OCI-LY3 (cell line): ENCODE data around the gene TUBB2A.
"Not testable (repeated sequence)": the region's sequence is repeated elsewhere in the genome, so short reads cannot be mapped to it uniquely, and the experiment has no call there.

ENCODE experiments used
- H2AFZ ChIP-seq: fragments of 200-600, 300-600 bp; shearing (Covaris generic); 2 replicates; pipeline ENCODE4 v1.6.0; 2014; ENCODE audit warnings: antibody characterized with exemption, low read depth, low read length
- H3K27ac ChIP-seq: fragments of 200-600, 300-600 bp; sonication (generic); 2 replicates; pipeline ENCODE4 v1.5.1; 2014; ENCODE audit warnings: mild to moderate bottlenecking, low read length, moderate library complexity, mixed read lengths
- H3K27me3 ChIP-seq: fragments of 200-600, 300-600 bp; sonication (generic); 2 replicates; pipeline ENCODE4 v1.6.1; 2014; ENCODE audit warnings: low read depth, low read length, mixed read lengths
- H3K36me3 ChIP-seq: fragments of 200-600, 300-600 bp; sonication (generic); replicated peaks from 2 replicates; pipeline ENCODE3; 2014; ENCODE audit warnings: low read depth, low read length, mixed read lengths
- H3K4me1 ChIP-seq: fragments of 300-600, 200-600 bp; sonication (generic); 2 replicates; pipeline ENCODE4 v1.6.1; 2014; ENCODE audit warnings: low read length, mixed read lengths
- H3K4me2 ChIP-seq: fragments of 200-600, 300-600 bp; sonication (generic); 2 replicates; pipeline ENCODE4 v1.6.1; 2014; ENCODE audit warnings: low read length, mixed read lengths
- H3K4me3 ChIP-seq: fragments of 300-600, 200-600 bp; sonication (generic); 2 replicates; pipeline ENCODE4 v1.5.1; 2014; ENCODE audit warnings: antibody characterized with exemption, mild to moderate bottlenecking, low read length, moderate library complexity
- H3K79me2 ChIP-seq: fragments of 300-600, 200-600 bp; shearing (Covaris generic); 2 replicates; pipeline ENCODE4 v1.6.1; 2014; ENCODE audit warnings: mild to moderate bottlenecking, low read length, mixed read lengths
- H3K9ac ChIP-seq: fragments of 300-600, 200-600 bp; shearing (Covaris generic); 2 replicates; pipeline ENCODE4 v1.6.0; 2014; ENCODE audit warnings: mild to moderate bottlenecking, low read length, moderate library complexity
- H3K9me3 ChIP-seq: fragments of 200-600, 300-600 bp; shearing (Covaris generic); 2 replicates; pipeline ENCODE4 v1.6.1; 2014; ENCODE audit warnings: low read length, mixed read lengths; ENCODE audit not compliant: insufficient read depth
- H4K20me1 ChIP-seq: fragments of 200-600, 300-600 bp; sonication (generic); 2 replicates; pipeline ENCODE4 v1.6.1; 2016; ENCODE audit warnings: low read length, mixed read lengths; ENCODE audit not compliant: insufficient read depth
- EZH2phosphoT487 ChIP-seq: fragments of 200-600 bp; shearing (Covaris generic); IDR thresholded peaks from 2 replicates; pipeline ENCODE4 v1.6.1; 2018; ENCODE audit warnings: antibody characterized with exemption, mixed run types, low read depth
- TF ChIP-seq, protein P1 (sequence below): fragments of 200-600, 300-600 bp; sonication (generic); IDR thresholded peaks from 2 replicates; pipeline ENCODE4 v1.5.1; 2014; ENCODE audit warnings: antibody characterized with exemption, low read length, low read depth

Gene TUBB2A

GRCh38 chr6:3166535-3167225 lies 9.3 kb upstream of the TUBB2A start:
- H2AFZ ChIP-seq, H3K4me3 ChIP-seq, H3K79me2 ChIP-seq, H3K27me3 ChIP-seq, H3K9me3 ChIP-seq, H3K36me3 ChIP-seq, H3K9ac ChIP-seq, H3K4me2 ChIP-seq, H3K4me1 ChIP-seq, H3K27ac ChIP-seq, H4K20me1 ChIP-seq: not testable (repeated sequence)

DNA sequence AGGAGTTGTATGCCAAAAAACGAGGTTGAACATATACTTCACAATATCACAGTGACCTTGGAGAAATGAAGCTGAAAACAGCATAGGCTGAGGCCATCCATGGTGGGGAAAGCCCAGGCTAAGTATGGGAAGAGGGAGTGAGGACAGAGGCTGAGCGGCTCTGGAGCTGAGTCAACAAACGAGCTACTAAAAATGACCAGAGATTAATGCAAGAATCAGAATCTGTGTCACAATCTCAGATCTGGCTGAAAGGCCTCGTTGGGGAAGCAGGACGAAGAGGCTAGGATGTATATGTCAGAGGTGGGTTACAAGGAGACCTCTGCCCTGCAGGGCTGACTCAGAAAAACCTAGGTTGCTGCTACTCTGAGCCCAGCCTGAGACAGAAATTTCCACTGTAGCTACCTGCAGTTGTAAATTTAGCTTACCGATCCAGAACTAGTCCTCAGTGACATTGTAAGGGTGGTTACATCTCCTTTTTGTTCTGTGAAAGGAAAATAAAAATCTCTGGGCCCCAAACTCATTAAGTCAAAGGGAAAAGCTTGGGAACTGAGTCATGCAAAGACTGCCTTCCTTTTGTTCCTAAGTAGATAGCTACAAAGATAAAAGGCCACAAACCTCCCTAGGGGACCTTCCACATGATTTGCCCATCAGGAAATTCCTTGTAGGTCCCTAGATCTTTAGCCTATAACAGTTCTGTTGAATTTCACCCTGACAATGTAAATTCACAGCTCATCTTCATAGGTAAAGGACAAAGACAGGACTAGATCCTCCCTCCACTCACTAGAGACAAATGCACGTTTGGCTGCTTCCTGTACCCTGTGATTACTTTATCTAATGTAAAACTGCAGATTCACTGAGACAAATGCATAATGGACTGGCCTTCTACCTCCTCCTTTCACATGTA lies 8.5 kb upstream of the TUBB2A start:
- Histone ChIP-seq H4K20me1 (no peaks in the 10 kb centered on the region), H3K9me3 (no peaks in the 10 kb centered on the region), H3K4me1 (no peaks in the 10 kb centered on the region), H3K4me2 (no peak overlapping the region), H2AFZ (no peak overlapping the region), H3K36me3 (no peaks in the 10 kb centered on the region), H3K9ac (no peak overlapping the region), H3K4me3 (no peak overlapping the region), H3K27me3 (no peaks in the 10 kb centered on the region), H3K79me2 (no peaks in the 10 kb centered on the region), H3K27ac (no peak overlapping the region)
- TF ChIP-seq EZH2phosphoT487 = no peak
- TF ChIP-seq, protein P1, sequence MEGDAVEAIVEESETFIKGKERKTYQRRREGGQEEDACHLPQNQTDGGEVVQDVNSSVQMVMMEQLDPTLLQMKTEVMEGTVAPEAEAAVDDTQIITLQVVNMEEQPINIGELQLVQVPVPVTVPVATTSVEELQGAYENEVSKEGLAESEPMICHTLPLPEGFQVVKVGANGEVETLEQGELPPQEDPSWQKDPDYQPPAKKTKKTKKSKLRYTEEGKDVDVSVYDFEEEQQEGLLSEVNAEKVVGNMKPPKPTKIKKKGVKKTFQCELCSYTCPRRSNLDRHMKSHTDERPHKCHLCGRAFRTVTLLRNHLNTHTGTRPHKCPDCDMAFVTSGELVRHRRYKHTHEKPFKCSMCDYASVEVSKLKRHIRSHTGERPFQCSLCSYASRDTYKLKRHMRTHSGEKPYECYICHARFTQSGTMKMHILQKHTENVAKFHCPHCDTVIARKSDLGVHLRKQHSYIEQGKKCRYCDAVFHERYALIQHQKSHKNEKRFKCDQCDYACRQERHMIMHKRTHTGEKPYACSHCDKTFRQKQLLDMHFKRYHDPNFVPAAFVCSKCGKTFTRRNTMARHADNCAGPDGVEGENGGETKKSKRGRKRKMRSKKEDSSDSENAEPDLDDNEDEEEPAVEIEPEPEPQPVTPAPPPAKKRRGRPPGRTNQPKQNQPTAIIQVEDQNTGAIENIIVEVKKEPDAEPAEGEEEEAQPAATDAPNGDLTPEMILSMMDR = no peak

- H2AFZ ChIP-seq = no peak overlapping the region
- no peak overlapping the region for H3K4me2 ChIP-seq
- H4K20me1 ChIP-seq = no peaks in the 10 kb centered on the region
- no peak overlapping the region for H3K27ac ChIP-seq
- H3K27me3 ChIP-seq = no peaks in the 10 kb centered on the region
- no peaks in the 10 kb centered on the region for H3K4me1 ChIP-seq
- H3K9ac ChIP-seq = no peak overlapping the region
- no peaks in the 10 kb centered on the region for H3K79me2 ChIP-seq
- no peaks in the 10 kb centered on the region for H3K9me3 ChIP-seq
- TF ChIP-seq, protein P1 = no peak
- TF ChIP-seq EZH2phosphoT487 = no peak
- H3K36me3 ChIP-seq = no peaks in the 10 kb centered on the region
- no peak overlapping the region for H3K4me3 ChIP-seq
Measured at GRCh38 chr6:3164388-3164787, 7.0 kb upstream of the TUBB2A start.

DNA sequence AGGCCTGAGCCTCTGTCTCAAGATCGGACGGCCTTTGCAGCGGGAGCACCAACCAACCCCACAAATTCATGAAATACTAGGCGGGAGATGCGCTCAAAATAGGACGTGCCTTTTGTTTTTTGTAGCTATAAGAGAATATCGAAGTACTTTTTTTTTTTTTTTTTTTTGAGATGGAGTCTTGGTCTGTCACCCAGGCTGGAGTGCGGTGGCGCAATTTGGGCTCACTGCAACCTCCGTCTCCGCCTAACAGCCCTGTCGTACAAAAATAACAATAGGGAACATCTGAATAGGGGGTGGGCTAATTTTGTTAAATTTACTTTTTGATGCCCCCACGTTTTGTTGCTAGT lies 5.9 kb upstream of the TUBB2A start:
- H3K27ac ChIP-seq = no peak overlapping the region
- no peaks in the 10 kb centered on the region for H3K79me2 ChIP-seq
- H3K4me2 ChIP-seq = peak overlapping the region; percentile 86
- no peaks in the 10 kb centered on the region for H3K36me3 ChIP-seq
- H4K20me1 ChIP-seq = no peaks in the 10 kb centered on the region
- TF ChIP-seq, protein P1 = peak; percentile 16; the same call in 1 of the 2 replicates
- no peak for TF ChIP-seq EZH2phosphoT487
- H3K9me3 ChIP-seq = no peaks in the 10 kb centered on the region
- H3K9ac ChIP-seq = peak overlapping the region; percentile 66
- 0 out of 2 replicates have a peak, but pooled peaks cover 2% of the 10 kb centered on the region for H3K4me1 ChIP-seq
- peak overlapping the region; percentile 85 for H3K4me3 ChIP-seq
- peak overlapping the region; percentile 52; the same call in 1 of the 2 replicates for H2AFZ ChIP-seq
- H3K27me3 ChIP-seq = 0 out of 2 replicates have a peak, but pooled peaks cover 5% of the 10 kb centered on the region
